Smooth muscle cell of the brain vasculature (primary cell): ENCODE data around the gene OR5K4.
"Not testable (repeated sequence)": the region's sequence is repeated elsewhere in the genome, so short reads cannot be mapped to it uniquely, and the experiment has no call there.

Experiments
- DNase-seq: peaks from one replicate; pipeline ENCODE4 v3.0.0-alpha.2; 2012; ENCODE audit warnings: low read depth, low spot score

The OR5K4 gene

DNA sequence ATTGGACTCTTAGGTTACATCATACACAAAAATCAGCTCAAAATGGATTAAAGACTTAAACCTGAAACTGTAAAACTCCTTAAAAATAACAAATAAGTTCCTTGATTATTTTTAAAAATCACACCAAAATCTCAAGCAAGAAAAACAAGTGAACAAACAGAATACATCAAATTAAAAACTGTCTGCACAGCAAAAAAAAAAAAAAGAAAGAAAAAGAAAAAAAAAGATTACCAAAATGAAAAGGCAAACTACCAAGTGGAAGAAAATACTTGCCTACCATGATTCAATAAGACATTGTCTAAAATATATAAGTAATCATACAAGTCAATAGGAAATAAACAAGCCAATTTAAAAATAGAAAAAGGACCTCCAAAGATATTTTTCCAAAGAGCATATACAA, 17.5 kb downstream of the OR5K4 start:
- DNase-seq, result no peak

DNA sequence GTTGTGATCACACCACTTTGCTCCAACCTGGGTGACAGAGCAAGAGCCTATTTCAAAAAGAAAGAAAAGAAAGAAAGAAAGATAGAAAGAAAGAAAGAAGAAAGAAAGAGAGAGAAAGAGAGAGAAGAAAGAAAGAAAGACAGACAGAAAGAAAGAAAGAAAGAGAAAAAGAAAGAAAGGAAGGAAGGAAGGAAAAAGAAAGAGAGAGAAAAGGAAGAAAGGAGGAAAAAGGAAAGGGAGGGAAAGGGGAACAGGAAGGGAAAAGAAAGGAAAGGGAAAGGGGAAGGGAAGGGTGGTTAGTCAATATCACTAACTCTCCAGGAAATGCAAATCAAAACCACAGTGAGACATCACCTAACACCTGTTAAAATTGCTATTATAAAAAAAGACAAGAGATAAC, 18.2 kb downstream of the OR5K4 start:
- DNase-seq, result no peak

DNA sequence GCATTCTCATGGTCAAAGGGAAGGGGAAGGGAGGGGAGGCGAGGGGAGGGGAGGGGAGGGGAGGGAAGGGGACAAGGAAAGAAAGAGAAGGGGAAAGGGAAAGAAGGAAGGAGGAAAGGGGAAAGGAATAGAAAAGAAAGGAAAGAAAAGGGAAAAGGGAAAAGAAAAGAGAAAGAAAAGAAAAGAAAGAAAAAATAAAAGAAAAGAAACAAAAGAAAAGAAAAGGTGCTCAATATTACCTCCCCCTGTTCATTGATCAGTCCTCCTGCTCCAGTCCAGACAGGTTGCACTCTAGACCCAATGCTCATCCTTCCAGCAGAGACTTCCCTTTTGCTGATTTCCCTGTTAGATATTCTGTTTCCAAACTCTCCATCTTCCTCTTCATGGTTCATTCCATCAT, 18.8 kb downstream of the OR5K4 start:
- DNase-seq, result no peak

- no peak for DNase-seq
Measured at GRCh38 chr3:98376631-98377030, 23.0 kb downstream of the OR5K4 start.

GRCh38 chr3:98388147-98388546, 34.5 kb downstream of the OR5K4 start:
- no peak for DNase-seq

GRCh38 chr3:98390366-98390765, 36.7 kb downstream of the OR5K4 start, which contains the start of gene OR5K3:
Gene OR5K3 (plus strand): TSS chr3:98390666. CDS start chr3:98390666, 0 bp downstream.
- no peak for DNase-seq

DNA sequence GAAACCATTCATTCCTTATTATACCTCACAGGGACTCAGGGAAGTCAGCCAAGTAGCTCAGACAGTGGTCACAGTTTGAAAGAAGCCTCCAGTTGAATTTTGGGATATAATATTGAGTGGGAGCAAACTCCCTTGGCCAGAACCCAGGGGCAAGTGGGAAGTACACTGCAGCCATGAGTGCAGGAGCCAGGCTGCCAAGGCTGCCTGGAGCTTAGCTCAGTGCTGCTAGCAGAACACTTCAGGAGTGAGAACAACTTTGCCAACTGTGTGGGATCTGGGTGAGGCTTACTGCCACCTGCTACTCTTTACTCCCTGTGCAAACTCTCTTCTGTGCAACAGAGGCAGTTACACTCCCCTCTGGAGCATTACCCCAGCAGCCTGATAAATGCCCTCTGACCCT, 41.4 kb downstream of the OR5K4 start:
- no peak for DNase-seq

GRCh38 chr3:98396482-98396881, 42.8 kb downstream of the OR5K4 start:
- not testable (repeated sequence) for DNase-seq

- DNase-seq, result no peak
Measured at GRCh38 chr3:98398513-98398912, 44.9 kb downstream of the OR5K4 start.

GRCh38 chr3:98402507-98402906, 48.9 kb downstream of the OR5K4 start:
- no peak for DNase-seq

GRCh38 chr3:98404010-98404409, 50.4 kb downstream of the OR5K4 start:
- DNase-seq, result no peak
